A549 (cell line): ENCODE measurements around the gene SERPINE1. TPM values are rescaled to one million over a fixed set of nuclear protein-coding genes. Genes with fewer than 3 reads are reported as not detected.

ENCODE experiments used
- ATAC-seq, 2 experiments: fragments of 200-7000 bp in 1 of 2; fragments of >200 bp in 1 of 2; cut with Nextera tagmentation in 1 of 2; cut with Tn5 transposase in 1 of 2; 3 replicates each; pipeline versions ENCODE4 v1.8.0 to v1.9.1; 2018 to 2020; ENCODE audit warnings: mild to moderate bottlenecking in 1 of 2, moderate library complexity in 1 of 2
- CTCF ChIA-PET: fragments of 300-600 bp; sonication (Branson Sonifier 250); formaldehyde crosslinking; extraction: SDS; loops from one replicate; lab custom pipeline; 2021; ENCODE audit warnings: antibody characterized with exemption, inconsistent platforms; lab: Yijun Ruan, JAX
- POLR2A ChIA-PET: fragments of 350-600 bp; formaldehyde crosslinking; extraction: SDS; loops from one replicate; lab custom pipeline; 2021; ENCODE audit warnings: antibody characterized with exemption, inconsistent platforms; lab: Yijun Ruan, JAX
- DNase-seq, 2 experiments: peaks; one replicate each; pipeline versions ENCODE4 v3.0.0 to v3.0.0-alpha.2; 2011 to 2016; ENCODE audit warnings: low read depth in 1 of 2, low spot score in 1 of 2
- FAIRE-seq: peaks from 2 replicates; lab custom pipeline; 2011; peaks lifted over from hg19 to GRCh38; lab: Jason Lieb, UNC
- H3K27ac ChIP-seq, 2 experiments: fragments of >200 bp; sonication (Bioruptor Twin); formaldehyde crosslinking; 3 replicates each; pipeline ENCODE4 v1.5.1; 2016 to 2017
- H3K4me1 ChIP-seq: fragments of >200 bp; sonication (Bioruptor Twin); formaldehyde crosslinking; 3 replicates; pipeline ENCODE4 v1.6.1; 2016
- H3K4me2 ChIP-seq: fragments of >200 bp; sonication (Bioruptor Twin); formaldehyde crosslinking; 3 replicates; pipeline ENCODE4 v1.6.1; 2016
- H3K4me3 ChIP-seq: fragments of >200 bp; sonication (Bioruptor Twin); formaldehyde crosslinking; 3 replicates; pipeline ENCODE4 v1.5.1; 2016
- H3K9me3 ChIP-seq: fragments of >200 bp; sonication (Bioruptor Twin); formaldehyde crosslinking; 3 replicates; pipeline ENCODE4 v1.6.1; 2016
- CBX8 ChIP-seq: fragments of 200-600 bp; sonication (generic); IDR thresholded peaks from 2 replicates; pipeline ENCODE4 v1.6.1; 2016
- CEBPB ChIP-seq, 2 experiments: fragments of >200 bp in 1 of 2; sonication (Bioruptor Twin) in 1 of 2; formaldehyde crosslinking in 1 of 2; IDR thresholded peaks; 2 replicates each; pipeline ENCODE4 v1.6.1; 2012 to 2016
- CHD2 ChIP-seq: fragments of 150-350 bp; IDR thresholded peaks from 2 replicates; pipeline ENCODE4 v1.6.1; 2014; ENCODE audit warnings: low read length; ENCODE audit not compliant: partially characterized antibody
- EHMT2 ChIP-seq: fragments of 200-600 bp; sonication (generic); IDR thresholded peaks from 2 replicates; pipeline ENCODE4 v1.6.1; 2016; ENCODE audit warnings: antibody characterized with exemption, low read depth, mild to moderate bottlenecking, moderate library complexity
- EP300 ChIP-seq, 2 experiments: fragments of >200 bp; sonication (Bioruptor Twin); formaldehyde crosslinking; IDR thresholded peaks; 2 replicates in 1 of 2; 3 replicates in 1 of 2; pipeline ENCODE4 v1.6.1; 2016 to 2017
- ESRRA ChIP-seq: fragments of 150-350 bp; IDR thresholded peaks from 2 replicates; pipeline ENCODE4 v1.6.1; 2014; ENCODE audit warnings: mild to moderate bottlenecking, low read length, borderline replicate concordance
- FOSB ChIP-seq: fragments of 250-450 bp; sonication (Bioruptor Pico); IDR thresholded peaks from 2 replicates; pipeline ENCODE4 v1.5.0; 2020; ENCODE audit warnings: mild to moderate bottlenecking, moderate library complexity
- FOXS1 ChIP-seq: fragments of 250-450 bp; sonication (Bioruptor Pico); IDR thresholded peaks from 2 replicates; pipeline ENCODE4 v1.5.0; 2020; ENCODE audit warnings: mild to moderate bottlenecking, moderate library complexity
- HOXA7 ChIP-seq: fragments of 250-450 bp; sonication (Bioruptor Pico); IDR thresholded peaks from 2 replicates; pipeline ENCODE4 v1.5.0; 2020; ENCODE audit warnings: mild to moderate bottlenecking, moderate library complexity
- HOXB5 ChIP-seq: fragments of 250-450 bp; sonication (Bioruptor Pico); IDR thresholded peaks from 2 replicates; pipeline ENCODE4 v1.5.0; 2020; ENCODE audit warnings: mild to moderate bottlenecking, moderate library complexity
- JUN ChIP-seq, 2 experiments: fragments of >200 bp; sonication (Bioruptor Twin); formaldehyde crosslinking; IDR thresholded peaks; 2 replicates in 1 of 2; 3 replicates in 1 of 2; pipeline ENCODE4 v1.6.1; 2016 to 2017
- KDM1A ChIP-seq: fragments of 200-600 bp; sonication (generic); IDR thresholded peaks from 2 replicates; pipeline ENCODE4 v1.6.1; 2016; ENCODE audit warnings: low read depth, mild to moderate bottlenecking
- NPAS2 ChIP-seq: fragments of 250-450 bp; sonication (Bioruptor Pico); IDR thresholded peaks from 2 replicates; pipeline ENCODE4 v1.8.0; 2022; ENCODE audit warnings: mild to moderate bottlenecking, moderate library complexity, borderline replicate concordance
- NR3C1 ChIP-seq: fragments of >200 bp; sonication (Bioruptor Twin); formaldehyde crosslinking; IDR thresholded peaks from 3 replicates; pipeline ENCODE4 v1.6.1; 2017
- PHF8 ChIP-seq: fragments of 200-600 bp; sonication (generic); IDR thresholded peaks from 2 replicates; pipeline ENCODE4 v1.6.1; 2016; ENCODE audit warnings: low read depth, mild to moderate bottlenecking, antibody characterized with exemption, moderate library complexity, borderline replicate concordance
- POLR2AphosphoS2 ChIP-seq: conservative IDR thresholded peaks from 2 replicates; pipeline ENCODE4 v1.6.1; 2012; ENCODE audit warnings: low read length, improper control_type of control experiment, inconsistent platforms
- RARB ChIP-seq: fragments of 250-450 bp; sonication (Bioruptor Pico); IDR thresholded peaks from 2 replicates; pipeline ENCODE4 v1.8.0; 2021; ENCODE audit warnings: mild to moderate bottlenecking, moderate library complexity
- RCOR1 ChIP-seq: fragments of 150-350 bp; IDR thresholded peaks from 2 replicates; pipeline ENCODE4 v1.6.1; 2014; ENCODE audit warnings: antibody characterized with exemption, low read length, low read depth
- TFCP2L1 ChIP-seq: fragments of 250-450 bp; sonication (Bioruptor Pico); IDR thresholded peaks from 2 replicates; pipeline ENCODE4 v1.5.0; 2021; ENCODE audit warnings: mild to moderate bottlenecking
- TP53 ChIP-seq: fragments of 250-450 bp; sonication (Bioruptor Pico); IDR thresholded peaks from 2 replicates; pipeline ENCODE4 v1.5.0; 2021; ENCODE audit warnings: mild to moderate bottlenecking, moderate library complexity
- ZSCAN20 ChIP-seq: fragments of 250-450 bp; sonication (Bioruptor Pico); IDR thresholded peaks from 2 replicates; pipeline ENCODE4 v1.8.0; 2022; ENCODE audit warnings: mild to moderate bottlenecking, moderate library complexity
- WGBS: methylation state at CpG from one replicate; pipeline ENCODE4 v1.1.6; 2017; ENCODE audit errors: missing lambda C conversion rate; 5-methylcytosine and 5-hydroxymethylcytosine counted together
- polyA plus RNA-seq, 4 experiments: library from polyadenylated mRNA; depleted of rRNA in 3 of 4; stranded (reverse); fragments of >200 nt; fragmentation: RNase III in 1 of 4; extraction: RNeasy Plus Mini Kit Qiagen cat#74134 plus additional on column Dnase treatment in 1 of 4; gene quantifications; 2 replicates in 3 of 4; 3 replicates in 1 of 4; pipeline ENCODE4 v1.2.3, GENCODE V29; 2011 to 2017
- TF ChIP-seq, protein P1 (sequence below): fragments of 450-650 bp; IDR thresholded peaks from 2 replicates; pipeline ENCODE4 v1.6.1; 2014; ENCODE audit warnings: antibody characterized with exemption
- TF ChIP-seq, protein P2 (sequence below): IDR thresholded peaks from 2 replicates; pipeline ENCODE4 v1.6.1; 2012
- TF ChIP-seq, protein P3 (sequence below): fragments of >200 bp; sonication (Bioruptor Twin); formaldehyde crosslinking; IDR thresholded peaks from 2 replicates; pipeline ENCODE4 v1.6.1; 2016
- TF ChIP-seq, protein P4 (sequence below): IDR thresholded peaks from 2 replicates; pipeline ENCODE4 v1.6.1; 2012

Gene SERPINE1
- polyA plus RNA-seq, 2 of the 4 experiments (the other 2 are of a cell fraction), result 286 to 355 TPM

DNA sequence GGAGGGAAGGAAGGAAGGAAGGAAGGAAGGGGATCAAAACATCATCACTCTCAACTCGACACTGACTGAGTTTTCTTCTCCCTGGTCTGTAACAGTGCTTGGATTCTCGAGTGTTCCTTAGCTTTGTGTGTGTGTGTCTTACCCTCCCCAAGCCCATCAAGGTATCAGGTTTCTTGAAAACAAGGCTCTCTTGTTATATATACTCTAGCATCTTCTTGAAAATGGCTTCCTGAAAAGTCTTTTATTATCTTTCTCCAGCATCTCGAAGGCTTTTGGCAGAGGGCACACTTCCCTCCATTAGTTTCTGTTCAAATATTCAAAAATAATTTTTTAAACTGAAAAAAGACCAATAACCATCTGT is 13.4 kb downstream of the SERPINE1 start:
- CTCF ChIA-PET, result interaction anchor here (0.8 to 32.8 kb wide), 12 partner anchors 18 to 246 kb away, joined by 3 to 600 read pairs (median 4); partner anchors contain the start of genes AP1S1 and VGF
- POLR2A ChIA-PET, result interaction anchor here (0.7 kb wide), 1 partner anchor 14 kb away, joined by 3 read pairs; no protein-coding TSS in a partner anchor
- DNase-seq, result no peak
- Histone ChIP-seq H3K9me3 (no peaks in the 10 kb centered on the region), H3K4me2 (no peak overlapping the region), H3K4me3 (no peak overlapping the region), H3K27ac (peak overlapping the region; percentile 14 to 88; a peak in 5 of 6 replicates)
- WGBS, result 40% methylated on average over 3 of the region's 3 CpGs
- FAIRE-seq, result no peak
- peak in 1 of 2 experiments; percentile 11; a peak in 3 of 6 replicates for ATAC-seq
- TF ChIP-seq PHF8 (no peak), CEBPB (IDR thresholded peaks at IDR 0.05) (no peak), POLR2AphosphoS2 (no peak), JUN (IDR thresholded peaks at IDR 0.05) (no peak), HOXA7 (CRISPR knock-in tag) (0 out of 2 replicates have a peak, but pooled peaks have one; percentile 61), HOXB5 (CRISPR knock-in tag) (no peak), RCOR1 (no peak), FOSB (0 out of 2 replicates have a peak, but pooled peaks have one; percentile 13), FOXS1 (CRISPR knock-in tag) (no peak), NPAS2 (CRISPR knock-in tag) (no peak), NR3C1 (no peak), TP53 (CRISPR knock-in tag) (no peak), ZSCAN20 (CRISPR knock-in tag) (no peak), CBX8 (no peak), TFCP2L1 (peak; percentile 60; the same call in 1 of the 2 replicates), EP300 (IDR thresholded peaks at IDR 0.05) (no peak), RARB (CRISPR knock-in tag) (peak; percentile 24; the same call in 1 of the 2 replicates), EHMT2 (no peak), KDM1A (no peak), ESRRA (no peak)
- TF ChIP-seq, protein P1, sequence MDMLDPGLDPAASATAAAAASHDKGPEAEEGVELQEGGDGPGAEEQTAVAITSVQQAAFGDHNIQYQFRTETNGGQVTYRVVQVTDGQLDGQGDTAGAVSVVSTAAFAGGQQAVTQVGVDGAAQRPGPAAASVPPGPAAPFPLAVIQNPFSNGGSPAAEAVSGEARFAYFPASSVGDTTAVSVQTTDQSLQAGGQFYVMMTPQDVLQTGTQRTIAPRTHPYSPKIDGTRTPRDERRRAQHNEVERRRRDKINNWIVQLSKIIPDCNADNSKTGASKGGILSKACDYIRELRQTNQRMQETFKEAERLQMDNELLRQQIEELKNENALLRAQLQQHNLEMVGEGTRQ, result no peak
- TF ChIP-seq, protein P2, sequence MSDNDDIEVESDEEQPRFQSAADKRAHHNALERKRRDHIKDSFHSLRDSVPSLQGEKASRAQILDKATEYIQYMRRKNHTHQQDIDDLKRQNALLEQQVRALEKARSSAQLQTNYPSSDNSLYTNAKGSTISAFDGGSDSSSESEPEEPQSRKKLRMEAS, result no peak
- TF ChIP-seq, protein P3, sequence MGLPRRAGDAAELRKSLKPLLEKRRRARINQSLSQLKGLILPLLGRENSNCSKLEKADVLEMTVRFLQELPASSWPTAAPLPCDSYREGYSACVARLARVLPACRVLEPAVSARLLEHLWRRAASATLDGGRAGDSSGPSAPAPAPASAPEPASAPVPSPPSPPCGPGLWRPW, result no peak
- TF ChIP-seq, all 56 proteins: peak for 4
- peaks cover 44% of the 10 kb centered on the region for H3K4me1 ChIP-seq

DNA sequence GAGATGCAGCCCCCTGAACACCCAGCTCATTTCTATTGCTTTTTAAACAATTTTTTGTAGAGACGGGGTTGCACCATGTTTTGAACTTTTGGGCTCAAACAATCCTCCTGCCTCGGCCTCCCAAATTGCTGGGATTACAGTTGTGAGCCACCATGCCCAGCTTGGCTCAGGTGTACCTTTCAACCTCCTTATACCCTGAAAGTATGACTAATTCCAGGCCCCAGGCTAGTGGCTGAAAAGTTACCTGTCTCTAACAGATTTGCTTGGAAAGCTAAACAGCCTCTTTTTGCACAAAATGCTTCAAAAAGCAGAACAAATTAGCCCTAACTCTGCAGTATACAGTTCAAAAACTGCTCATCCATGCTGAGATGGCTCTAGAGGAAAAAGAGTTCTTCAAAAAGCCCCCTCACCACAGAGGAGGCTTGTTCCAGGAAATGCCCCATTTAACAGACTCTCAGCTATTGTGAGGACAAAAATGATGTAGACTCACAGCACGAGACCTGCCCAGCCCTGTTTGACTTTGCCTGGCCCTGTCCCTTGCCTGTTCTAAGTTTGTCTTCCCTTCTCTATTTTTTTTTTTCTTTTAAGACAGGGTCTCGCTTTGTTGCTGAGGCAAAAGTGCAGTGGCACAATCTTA is 14.0 kb downstream of the SERPINE1 start:
- FAIRE-seq (no peak), DNase-seq (no peak)
- POLR2A ChIA-PET, result interaction anchor here (0.5 to 0.7 kb wide), 2 partner anchors 14 to 15 kb away, joined by 3 read pairs; no protein-coding TSS in a partner anchor
- H3K9me3 ChIP-seq, result no peaks in the 10 kb centered on the region
- TF ChIP-seq, protein P4, sequence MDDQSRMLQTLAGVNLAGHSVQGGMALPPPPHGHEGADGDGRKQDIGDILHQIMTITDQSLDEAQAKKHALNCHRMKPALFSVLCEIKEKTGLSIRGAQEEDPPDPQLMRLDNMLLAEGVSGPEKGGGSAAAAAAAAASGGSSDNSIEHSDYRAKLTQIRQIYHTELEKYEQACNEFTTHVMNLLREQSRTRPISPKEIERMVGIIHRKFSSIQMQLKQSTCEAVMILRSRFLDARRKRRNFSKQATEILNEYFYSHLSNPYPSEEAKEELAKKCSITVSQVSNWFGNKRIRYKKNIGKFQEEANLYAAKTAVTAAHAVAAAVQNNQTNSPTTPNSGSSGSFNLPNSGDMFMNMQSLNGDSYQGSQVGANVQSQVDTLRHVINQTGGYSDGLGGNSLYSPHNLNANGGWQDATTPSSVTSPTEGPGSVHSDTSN, result no peak
- TF ChIP-seq POLR2AphosphoS2 (peak; percentile 40; the same call in 1 of the 2 replicates), FOSB (no peak), CHD2 (peak; percentile 32)
- TF ChIP-seq, all 56 proteins: peak for 2
- no peak overlapping the region for H3K4me2 ChIP-seq
- H3K4me1 ChIP-seq, result peaks cover 39% of the 10 kb centered on the region
- H3K4me3 ChIP-seq, result no peak overlapping the region
- H3K27ac ChIP-seq, result peak overlapping the region; percentile 38 to 88; a peak in 4 of 6 replicates
- CTCF ChIA-PET, result interaction anchor here (0.6 to 32.8 kb wide), 14 partner anchors 17 to 246 kb away, joined by 3 to 600 read pairs (median 4); partner anchors contain the start of genes AP1S1 and VGF
- peak; percentile 12 to 15; a peak in 3 of 6 replicates for ATAC-seq
- WGBS, result 85% methylated on average over 4 of the region's 4 CpGs
